K562 (cell line): ENCODE measurements around the gene RNF6. TPM values are rescaled to one million over a fixed set of nuclear protein-coding genes. Genes with fewer than 3 reads are reported as not detected.
A peak's percentile ranks its signal among the peaks of the same experiment; 100 is the strongest.

Experiments
- ELF2 ChIP-seq: fragments of 250-450 bp; sonication (Bioruptor Pico); IDR thresholded peaks from 2 replicates; pipeline ENCODE4 v1.5.0; 2021; ENCODE audit warnings: mild to moderate bottlenecking
- FOSL1 ChIP-seq: fragments of 200-800 bp; sonication (Bioruptor generic); conservative IDR thresholded peaks from 2 replicates; pipeline ENCODE4 v1.6.1; 2016; ENCODE audit warnings: missing genetic modification characterization, missing compliant biosample characterization
- HNRNPLL ChIP-seq: fragments of 200-400 bp; formaldehyde crosslinking; IDR thresholded peaks from 2 replicates; pipeline ENCODE4 v1.6.1; 2017; ENCODE audit warnings: low read length, low read depth, mild to moderate bottlenecking; ENCODE audit not compliant: poor library complexity, severe bottlenecking
- SAP30 ChIP-seq: fragments of 200-600 bp; sonication (generic); IDR thresholded peaks from 2 replicates; pipeline ENCODE4 v1.6.1; 2012; ENCODE audit warnings: borderline replicate concordance, low read depth, mild to moderate bottlenecking, moderate library complexity, low read length, control low read depth, inconsistent platforms; ENCODE audit not compliant: insufficient read depth, poor library complexity, severe bottlenecking
- SETDB1 ChIP-seq: IDR thresholded peaks from one replicate; pipeline ENCODE4 v1.6.1; 2012; ENCODE audit warnings: low read length, control low read depth, inconsistent platforms
- SMAD1 ChIP-seq: fragments of 150-350 bp; IDR thresholded peaks from 2 replicates; pipeline ENCODE4 v1.6.1; 2014; ENCODE audit warnings: low read length, low read depth; ENCODE audit not compliant: partially characterized antibody
- SP1 ChIP-seq: sonication (generic); formaldehyde crosslinking; IDR thresholded peaks from 2 replicates; pipeline ENCODE4 v1.8.1; 2022; ENCODE audit warnings: mild to moderate bottlenecking, missing genetic modification reagents
- TRIM28 ChIP-seq: fragments of 450-650 bp; IDR thresholded peaks from 2 replicates; pipeline ENCODE4 v1.6.1; 2017
- polyA plus RNA-seq, 8 experiments: library from polyadenylated mRNA; depleted of rRNA in 4 of 8; stranded (reverse) in 5 of 8; unstranded in 3 of 8; fragments of >200 nt; fragmentation: Nextera tagmentation in 2 of 8; fragmentation: Illumina TruSeq in 1 of 8; extraction: Ambion mirVana in 2 of 8; extraction: Trizol in 1 of 8; gene quantifications; 2 replicates each; pipeline versions ENCODE4 v1.2.1 to v1.2.3, GENCODE V29; 2011 to 2014; ENCODE audit warnings: inconsistent platforms in 1 of 8, missing spikeins in 1 of 8
- total RNA-seq, 7 experiments: library from RNA; depleted of rRNA in 6 of 7; stranded (reverse); fragments of >200 nt in 6 of 7; fragmentation: Illumina TruSeq in 2 of 7; extraction: Trizol in 2 of 7; gene quantifications; 2 replicates each; pipeline versions ENCODE4 v1.2.1 to v1.2.3, GENCODE V29; 2011 to 2021; ENCODE audit warnings: low replicate concordance in 1 of 7
- TF ChIP-seq, protein P1 (sequence below): sonication (generic); formaldehyde crosslinking; IDR thresholded peaks from 2 replicates; pipeline ENCODE4 v1.8.0; 2023; ENCODE audit warnings: mild to moderate bottlenecking, missing genetic modification reagents

RNF6 gene
- total and polyA plus RNA-seq, 9 of the 15 experiments (the other 6 are each of a cell fraction or from before 2014, with no cell fraction given): 12.0 to 31.4 (median 22.3) TPM

DNA sequence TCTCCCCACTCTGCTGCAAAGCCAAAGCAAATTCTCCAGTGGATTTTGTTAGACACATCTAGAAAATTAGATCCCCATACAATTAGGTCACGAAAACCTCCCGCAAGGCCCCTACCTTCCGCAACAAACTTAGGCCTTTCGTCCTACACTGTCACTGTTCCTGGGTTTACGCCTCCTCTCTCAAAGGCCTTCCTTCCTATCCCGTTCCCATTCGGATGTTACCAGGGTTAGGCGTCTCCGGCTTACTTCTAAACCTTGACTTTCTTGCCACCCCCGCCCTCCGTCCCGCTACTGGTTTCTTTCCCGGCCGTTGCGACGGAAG, 754 bp downstream of the RNF6 start (continued):
- TF ChIP-seq SAP30 (peak; percentile 13), HNRNPLL (peak; percentile 95), TRIM28 (no peak), SMAD1 (no peak), SETDB1 (no peak), FOSL1 (no peak), SP1 (CRISPR knock-in tag) (no peak), ELF2 (CRISPR knock-in tag) (no peak)
- TF ChIP-seq, protein P1, sequence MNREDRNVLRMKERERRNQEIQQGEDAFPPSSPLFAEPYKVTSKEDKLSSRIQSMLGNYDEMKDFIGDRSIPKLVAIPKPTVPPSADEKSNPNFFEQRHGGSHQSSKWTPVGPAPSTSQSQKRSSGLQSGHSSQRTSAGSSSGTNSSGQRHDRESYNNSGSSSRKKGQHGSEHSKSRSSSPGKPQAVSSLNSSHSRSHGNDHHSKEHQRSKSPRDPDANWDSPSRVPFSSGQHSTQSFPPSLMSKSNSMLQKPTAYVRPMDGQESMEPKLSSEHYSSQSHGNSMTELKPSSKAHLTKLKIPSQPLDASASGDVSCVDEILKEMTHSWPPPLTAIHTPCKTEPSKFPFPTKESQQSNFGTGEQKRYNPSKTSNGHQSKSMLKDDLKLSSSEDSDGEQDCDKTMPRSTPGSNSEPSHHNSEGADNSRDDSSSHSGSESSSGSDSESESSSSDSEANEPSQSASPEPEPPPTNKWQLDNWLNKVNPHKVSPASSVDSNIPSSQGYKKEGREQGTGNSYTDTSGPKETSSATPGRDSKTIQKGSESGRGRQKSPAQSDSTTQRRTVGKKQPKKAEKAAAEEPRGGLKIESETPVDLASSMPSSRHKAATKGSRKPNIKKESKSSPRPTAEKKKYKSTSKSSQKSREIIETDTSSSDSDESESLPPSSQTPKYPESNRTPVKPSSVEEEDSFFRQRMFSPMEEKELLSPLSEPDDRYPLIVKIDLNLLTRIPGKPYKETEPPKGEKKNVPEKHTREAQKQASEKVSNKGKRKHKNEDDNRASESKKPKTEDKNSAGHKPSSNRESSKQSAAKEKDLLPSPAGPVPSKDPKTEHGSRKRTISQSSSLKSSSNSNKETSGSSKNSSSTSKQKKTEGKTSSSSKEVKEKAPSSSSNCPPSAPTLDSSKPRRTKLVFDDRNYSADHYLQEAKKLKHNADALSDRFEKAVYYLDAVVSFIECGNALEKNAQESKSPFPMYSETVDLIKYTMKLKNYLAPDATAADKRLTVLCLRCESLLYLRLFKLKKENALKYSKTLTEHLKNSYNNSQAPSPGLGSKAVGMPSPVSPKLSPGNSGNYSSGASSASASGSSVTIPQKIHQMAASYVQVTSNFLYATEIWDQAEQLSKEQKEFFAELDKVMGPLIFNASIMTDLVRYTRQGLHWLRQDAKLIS (CRISPR knock-in tag): no peak; the same call in 1 of the 2 replicates
